ENCODE results near the gene CMSS1.
"Not testable (repeated sequence)": the region's sequence is repeated elsewhere in the genome, so short reads cannot be mapped to it uniquely, and the experiment has no call there.

CMSS1 gene

DNA sequence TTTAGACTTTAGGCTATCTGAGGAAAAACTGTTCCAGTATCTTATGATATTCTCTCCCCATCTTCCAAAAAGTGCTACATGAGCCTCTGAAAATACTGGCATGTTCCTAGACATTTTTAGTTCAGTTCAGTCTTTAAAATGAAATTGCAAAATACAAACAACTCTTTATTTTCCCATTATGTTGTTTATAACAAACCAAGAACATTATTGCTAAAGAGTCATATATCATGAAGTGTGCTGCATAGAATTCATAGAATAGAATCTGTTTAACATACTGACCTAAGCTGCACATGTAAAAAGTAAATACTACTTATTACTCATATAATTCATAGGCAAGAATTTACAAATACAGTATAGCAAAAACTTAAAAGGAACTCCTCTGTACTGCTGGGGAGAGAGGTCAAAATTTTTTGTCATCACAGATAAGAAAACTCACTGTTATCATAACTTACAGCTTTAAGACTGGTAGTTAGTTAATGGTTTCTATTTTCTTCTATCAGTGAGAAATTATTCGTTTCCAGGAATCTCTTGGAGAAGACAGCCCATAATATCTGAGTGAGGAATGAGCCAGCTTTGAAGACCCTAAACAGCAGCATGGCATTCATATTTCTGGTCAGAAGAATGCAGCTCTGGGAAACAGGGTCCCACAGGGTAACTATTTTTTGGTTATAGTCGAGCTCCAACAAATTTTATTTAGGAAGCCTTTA lies 264.5 kb downstream of the CMSS1 start:
- DNase-seq (ENCODE audit: low read depth in 2 of 2) = no peak

DNA sequence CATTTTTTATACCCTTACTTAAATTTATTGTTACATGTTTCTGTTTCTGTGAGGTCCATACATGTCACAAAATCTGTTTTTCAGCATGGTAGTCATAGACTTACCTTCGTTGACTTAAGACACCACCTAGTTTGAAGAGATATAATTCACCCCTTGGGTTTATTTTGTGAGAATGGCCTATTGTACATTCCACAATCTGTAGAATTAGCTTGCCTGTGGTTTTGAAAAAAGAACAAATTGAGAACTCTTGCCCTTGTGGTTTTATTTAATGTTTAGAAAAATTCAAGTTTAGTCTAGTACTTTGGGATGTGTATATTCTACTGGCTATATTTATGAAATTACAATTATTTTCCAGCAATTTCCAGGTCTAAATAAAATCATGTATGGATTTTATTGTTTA lies 265.1 kb downstream of the CMSS1 start:
- no peak for DNase-seq (ENCODE audit: low read depth in 2 of 2)

DNA sequence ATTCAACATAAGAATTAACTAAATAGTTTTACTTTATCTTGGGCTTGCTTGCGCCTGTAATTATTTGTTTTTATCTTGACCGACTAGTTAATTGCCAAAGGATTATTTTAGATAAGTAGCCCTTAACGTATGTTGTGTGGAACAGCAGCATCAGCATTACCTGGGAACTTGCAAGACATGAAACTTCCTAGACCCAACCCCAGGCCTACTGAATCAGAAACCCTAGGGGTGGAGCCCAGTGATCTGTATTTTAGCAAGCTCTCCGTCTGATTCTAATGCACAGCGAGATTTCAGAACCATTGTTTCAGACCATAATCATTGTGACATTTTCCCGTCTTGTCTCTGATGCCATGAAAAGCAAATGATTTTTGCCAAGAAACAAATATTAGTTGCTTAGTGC lies 265.5 kb downstream of the CMSS1 start:
- DNase-seq (ENCODE audit: low read depth in 2 of 2) = no peak

DNA sequence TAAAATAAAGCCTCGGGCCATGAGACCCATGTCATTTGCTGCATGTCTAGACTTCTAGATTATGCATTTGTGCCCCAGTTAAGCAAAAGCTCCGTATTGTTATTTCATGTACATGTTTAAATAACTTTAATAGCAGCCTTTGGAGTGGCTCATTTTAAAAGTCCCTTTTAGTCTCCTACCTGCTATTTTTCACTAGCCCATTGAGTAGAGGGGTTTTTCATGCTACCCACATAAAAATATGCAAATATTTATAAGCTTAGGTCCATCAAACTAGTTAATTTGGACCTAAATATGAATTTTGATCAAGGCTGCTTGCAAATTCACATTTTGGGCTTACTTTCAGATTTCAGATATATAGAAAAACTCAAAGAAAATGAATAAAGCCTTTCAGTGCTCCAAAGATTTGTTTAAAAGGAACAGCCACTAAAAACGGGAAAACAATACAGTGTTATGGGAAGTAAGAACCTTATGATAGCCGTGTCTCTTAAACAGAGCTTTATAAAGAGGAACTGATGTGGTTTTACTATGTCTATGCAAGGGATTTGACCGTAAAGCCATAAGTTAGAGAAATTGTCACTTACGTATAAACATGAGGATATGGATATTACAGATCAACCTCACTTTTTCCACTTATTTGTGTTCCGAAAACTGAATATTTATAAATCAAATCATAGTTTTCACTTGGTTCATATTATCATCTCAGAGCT lies 266.6 kb downstream of the CMSS1 start:
- no peak for DNase-seq (ENCODE audit: low read depth in 2 of 2)

DNA sequence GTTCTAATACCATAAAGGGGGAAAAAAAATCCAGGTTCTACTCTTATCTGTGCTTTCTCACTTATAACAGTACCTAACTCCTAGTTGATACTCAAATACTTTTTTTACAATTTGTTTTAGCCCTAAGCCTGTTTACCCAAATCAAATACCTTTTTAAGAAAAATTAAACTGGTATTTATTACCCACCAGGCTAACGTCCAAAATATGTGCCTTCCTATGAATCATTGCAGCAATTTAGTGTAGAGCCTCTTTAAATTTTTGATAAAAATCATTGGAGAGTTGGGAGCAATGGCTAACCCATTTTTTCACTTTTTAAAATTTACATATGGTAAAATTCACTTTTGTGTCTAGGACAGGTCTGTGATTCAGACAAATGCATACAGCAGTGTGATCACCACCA lies 268.7 kb downstream of the CMSS1 start:
- no peak for DNase-seq (ENCODE audit: low read depth in 2 of 2)

DNA sequence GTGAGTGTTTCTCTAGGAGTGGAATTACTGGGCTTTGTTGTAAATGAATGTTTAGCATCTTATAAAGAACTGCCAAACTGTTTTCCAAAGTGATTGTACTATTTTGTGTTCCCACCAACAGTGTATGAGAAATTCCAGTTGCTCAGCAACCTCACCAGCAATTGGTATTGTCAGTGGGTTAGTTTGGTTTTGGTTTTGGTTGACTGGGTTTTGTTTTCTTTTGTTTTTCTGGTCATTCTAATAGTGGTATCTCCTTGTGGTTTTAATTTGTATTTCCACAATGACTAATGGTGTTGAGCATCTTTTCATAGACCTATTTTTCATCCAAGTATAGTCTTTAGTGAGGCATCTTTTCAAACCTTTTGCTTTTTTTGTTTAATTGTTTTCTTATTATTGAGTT lies 269.5 kb downstream of the CMSS1 start:
- no peak for DNase-seq (ENCODE audit: low read depth in 2 of 2)

DNA sequence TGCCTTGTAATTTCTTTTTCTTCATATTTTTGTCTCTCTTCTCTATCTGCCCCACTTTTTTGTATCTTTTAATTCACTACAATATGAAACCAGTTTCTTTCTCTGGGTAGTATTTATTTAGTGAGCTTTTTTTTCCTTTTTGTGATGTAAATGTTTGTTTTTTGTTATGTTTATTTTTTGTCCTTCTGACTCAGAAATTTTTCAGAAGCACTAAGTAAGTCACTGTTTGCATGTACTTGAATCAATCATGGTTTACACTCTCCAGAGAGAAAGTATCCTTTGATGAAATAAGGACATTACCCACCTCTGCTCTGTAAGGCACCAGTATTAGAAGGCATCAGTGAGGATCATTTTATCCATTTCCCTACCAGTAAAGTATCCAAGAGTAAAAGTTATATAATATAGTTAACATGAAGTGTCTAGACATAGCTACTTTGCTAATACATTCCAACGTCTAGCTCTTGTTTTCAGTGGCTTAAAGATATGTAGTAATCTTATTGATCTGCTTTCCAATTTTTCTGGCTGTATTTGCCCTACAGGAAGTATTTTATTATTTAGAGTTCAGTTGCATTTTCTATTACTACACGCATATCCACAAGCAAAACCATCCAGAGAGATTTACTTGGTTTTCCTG lies 271.2 kb downstream of the CMSS1 start:
- DNase-seq (ENCODE audit: low read depth in 2 of 2) = no peak

DNA sequence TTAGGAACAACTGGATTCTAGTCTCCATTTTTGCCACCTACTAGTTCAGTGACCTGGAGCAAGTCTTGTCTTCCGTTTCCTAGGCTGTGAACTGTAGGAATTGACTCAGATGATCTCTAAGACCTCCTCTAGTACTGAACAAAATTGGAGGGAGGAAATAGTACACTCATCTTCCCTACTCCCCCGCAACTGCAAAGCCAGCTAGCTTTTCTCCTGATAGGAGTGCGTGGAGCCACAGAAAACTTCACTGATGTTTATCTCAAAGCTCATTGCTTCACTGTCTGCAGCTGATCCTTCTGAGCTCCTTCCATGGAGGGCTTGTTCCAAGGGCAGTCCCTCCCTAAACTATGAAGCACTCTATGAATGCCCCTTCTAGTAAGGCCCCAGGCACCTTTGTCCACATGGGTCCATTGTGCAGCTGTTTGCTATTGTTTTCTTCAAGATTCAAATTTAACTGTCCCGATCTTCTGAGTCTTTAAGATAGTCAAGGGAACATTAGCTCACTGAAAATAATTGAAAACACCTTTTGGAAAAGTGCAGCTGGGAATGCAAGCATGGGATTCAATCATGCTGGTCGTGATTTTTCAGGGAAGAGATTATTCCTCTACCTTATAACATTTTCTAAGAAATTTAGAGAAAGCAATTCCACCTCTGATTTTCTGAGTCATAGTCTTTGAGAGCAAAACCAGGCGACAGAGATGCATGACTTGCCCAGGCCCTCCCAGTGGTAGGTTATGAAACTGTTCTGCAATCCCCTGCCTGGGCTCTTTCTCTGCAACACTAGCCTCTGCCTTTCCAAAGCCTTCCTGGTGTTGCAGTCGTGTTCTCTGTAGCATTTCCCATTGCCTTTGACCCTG lies 272.4 kb downstream of the CMSS1 start:
- no peak for DNase-seq (ENCODE audit: low read depth in 2 of 2)

DNA sequence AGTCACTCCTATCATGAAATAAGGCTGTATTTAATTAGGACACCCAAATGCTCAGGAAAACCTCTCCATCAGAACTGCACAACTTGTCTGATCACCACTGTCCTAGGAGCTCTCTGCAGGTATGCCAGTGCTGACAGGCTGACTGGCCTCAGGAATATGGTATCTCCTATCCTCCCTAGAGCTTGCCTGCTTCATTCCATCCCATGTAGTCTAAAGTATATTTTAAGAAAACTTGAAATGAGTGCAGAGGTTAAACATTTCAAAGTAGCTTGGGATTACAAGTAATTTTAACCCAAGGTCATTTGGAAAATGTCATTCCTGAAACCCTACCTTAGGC lies 273.0 kb downstream of the CMSS1 start:
- no peak for DNase-seq (ENCODE audit: low read depth in 2 of 2)

DNA sequence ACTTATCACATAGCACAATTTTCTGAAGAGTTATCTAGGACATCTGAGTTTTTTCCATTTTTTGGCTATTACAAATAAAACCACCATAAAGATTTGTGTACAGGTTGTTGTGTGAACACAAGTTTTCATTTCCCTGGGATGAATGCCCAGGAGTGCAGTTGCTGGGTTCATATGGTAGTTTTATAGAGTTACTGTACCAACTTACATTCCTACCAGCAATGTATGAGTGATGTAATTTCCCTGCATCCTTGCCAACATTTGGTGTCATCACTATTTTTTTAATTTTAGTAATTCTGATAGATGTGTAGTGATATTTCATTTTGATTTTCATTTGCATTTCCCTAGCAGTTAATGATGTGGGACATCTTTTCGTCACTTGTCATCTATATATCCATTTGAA lies 276.2 kb downstream of the CMSS1 start:
- DNase-seq (ENCODE audit: low read depth in 2 of 2) = no peak

DNA sequence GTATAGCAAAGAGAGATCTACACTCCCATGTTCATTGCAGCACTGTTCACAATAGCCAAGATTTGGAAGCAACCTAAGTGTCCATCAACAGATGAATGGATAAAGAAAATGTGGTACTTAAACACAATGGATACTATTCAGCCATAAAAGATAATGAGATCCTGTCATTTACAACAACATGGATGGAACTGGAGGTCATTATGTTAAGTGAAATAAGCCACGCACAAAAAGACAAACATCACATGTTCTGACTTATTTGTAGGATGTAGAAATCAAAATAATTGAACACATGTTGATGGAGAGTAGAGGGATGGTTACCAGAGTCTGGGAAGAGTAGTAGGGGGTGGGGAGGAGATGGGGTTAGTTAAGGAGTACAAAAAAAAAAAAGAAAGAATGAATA lies 278.6 kb downstream of the CMSS1 start:
- DNase-seq (ENCODE audit: low read depth in 2 of 2) = not testable (repeated sequence)

DNA sequence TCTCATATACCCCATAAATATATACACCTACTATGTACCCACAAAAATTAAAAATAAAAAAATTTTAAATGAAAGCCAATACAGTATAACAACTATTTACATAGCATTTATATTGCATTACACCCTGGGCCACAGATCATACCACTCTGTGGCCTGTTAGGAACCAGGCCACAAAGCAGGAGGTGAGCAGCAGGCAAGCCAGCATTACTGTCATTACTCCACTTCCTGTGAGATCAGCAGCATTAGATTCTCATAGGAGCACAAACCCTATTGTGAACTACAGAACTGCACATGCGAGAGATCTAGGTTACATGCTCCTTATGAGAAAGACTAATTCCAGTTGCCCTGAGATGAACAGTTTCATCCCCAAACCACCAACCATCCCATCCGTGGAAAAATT lies 279.2 kb downstream of the CMSS1 start:
- DNase-seq (ENCODE audit: low read depth in 2 of 2) = no peak

DNA sequence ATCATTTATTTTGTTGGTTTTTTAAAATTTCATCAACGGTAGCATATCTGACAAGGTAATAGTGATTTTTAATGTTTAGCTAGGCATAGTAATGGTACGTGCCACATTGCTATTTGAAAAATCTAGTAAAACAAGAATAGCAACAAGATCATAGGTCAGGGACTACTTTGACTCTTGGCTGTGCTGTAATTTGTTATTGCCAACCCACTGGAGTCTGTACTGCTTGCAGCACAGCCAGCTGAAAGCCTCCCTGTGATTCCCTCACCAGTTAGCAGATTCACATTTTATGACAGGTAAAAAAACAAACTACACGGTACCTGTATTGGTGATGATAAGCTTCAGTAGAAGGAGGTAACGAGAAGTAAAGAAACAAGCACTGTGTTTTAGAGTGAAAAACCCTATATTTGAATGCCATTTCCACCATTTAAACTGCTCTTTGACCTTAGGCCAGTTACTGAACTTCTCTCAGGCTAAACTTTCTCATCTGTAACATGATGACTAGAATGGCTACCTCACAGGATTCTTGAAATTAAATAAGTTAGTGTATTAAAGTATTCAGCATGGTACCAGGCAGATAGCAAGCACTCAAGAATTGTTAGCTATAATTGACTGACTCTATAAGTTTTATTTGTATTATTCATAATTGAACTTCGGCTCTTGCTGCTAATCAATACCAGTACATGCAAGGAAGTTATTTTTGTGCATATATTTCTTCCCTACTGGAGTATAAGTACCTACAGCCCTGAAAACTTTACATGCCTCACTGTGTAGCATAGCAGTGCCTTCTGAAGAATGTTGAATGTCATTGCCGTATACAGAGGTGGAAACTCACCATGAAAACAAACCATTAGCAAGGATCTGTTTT lies 280.5 kb downstream of the CMSS1 start:
- DNase-seq (ENCODE audit: low read depth in 2 of 2) = no peak

DNA sequence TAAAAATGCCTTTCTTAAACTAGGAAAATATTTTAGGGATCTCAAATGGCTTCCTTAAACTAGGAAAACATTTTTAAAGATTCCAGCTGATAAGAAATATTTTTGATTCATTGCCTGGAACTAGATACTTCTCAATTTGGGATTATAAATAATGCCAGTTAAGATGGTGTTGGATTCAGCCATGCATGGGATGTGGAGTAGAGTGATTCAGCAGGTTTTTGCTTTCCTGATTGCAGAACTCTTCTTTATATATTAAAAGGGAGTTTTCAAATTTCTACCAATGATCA lies 281.1 kb downstream of the CMSS1 start:
- DNase-seq (ENCODE audit: low read depth in 2 of 2) = no peak

DNA sequence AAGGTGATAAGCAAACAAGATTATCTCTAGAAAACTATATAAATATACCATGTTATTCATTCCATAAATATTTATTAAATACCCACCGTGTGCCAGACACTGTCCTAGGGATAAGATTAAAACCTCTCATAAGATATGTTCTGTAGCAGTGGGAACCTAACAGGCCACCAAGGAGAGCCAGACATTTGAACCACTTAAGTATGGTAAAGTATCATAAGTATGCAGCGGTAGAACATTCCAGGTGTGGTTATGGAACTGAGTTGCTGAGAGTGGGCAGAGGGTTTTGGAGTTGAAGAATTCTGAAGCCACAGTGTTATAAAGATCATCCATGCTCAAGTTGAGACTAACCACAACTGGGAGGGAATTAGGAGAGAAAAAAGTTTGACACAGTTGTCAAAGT lies 282.0 kb downstream of the CMSS1 start:
- DNase-seq (ENCODE audit: low read depth in 2 of 2) = no peak

DNA sequence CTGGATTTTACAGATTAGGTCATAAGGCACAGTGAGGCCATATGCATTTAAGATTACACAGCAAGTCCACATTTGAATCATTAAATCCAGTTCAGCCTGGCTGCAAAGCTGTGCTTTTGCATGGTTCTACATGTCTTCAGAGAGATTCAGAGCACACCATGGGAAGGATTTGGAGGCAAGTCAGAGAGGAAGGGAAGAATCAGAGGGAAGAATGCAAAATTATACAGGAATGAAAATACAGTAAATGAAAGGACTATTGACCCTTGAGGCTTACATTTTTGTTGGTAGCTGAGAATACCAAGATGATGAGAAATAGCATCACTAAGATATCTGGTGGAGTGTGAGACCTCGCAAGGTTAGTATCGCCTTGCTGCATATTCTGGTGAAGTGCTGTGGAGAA lies 282.8 kb downstream of the CMSS1 start:
- DNase-seq (ENCODE audit: low read depth in 2 of 2) = no peak

DNA sequence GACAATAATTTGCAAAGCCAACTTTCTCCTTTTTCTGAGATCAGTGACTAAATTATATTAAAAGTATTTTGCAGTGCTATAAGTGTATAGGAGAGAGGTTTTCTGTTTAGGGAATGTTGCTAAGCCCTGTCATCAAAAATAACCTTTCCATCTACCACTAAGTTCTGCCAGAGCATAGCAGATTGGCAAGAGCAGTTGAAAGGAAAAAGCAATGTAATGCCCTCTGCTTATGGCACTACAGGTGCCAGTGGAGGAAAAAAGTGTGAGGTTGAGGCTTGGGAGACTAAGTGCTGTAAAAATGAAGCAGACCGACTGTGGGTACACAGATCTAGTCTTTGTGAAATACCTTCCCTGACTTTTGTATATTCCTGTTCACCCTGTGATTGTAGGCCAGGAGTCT lies 285.1 kb downstream of the CMSS1 start:
- no peak for DNase-seq (ENCODE audit: low read depth in 2 of 2)

DNA sequence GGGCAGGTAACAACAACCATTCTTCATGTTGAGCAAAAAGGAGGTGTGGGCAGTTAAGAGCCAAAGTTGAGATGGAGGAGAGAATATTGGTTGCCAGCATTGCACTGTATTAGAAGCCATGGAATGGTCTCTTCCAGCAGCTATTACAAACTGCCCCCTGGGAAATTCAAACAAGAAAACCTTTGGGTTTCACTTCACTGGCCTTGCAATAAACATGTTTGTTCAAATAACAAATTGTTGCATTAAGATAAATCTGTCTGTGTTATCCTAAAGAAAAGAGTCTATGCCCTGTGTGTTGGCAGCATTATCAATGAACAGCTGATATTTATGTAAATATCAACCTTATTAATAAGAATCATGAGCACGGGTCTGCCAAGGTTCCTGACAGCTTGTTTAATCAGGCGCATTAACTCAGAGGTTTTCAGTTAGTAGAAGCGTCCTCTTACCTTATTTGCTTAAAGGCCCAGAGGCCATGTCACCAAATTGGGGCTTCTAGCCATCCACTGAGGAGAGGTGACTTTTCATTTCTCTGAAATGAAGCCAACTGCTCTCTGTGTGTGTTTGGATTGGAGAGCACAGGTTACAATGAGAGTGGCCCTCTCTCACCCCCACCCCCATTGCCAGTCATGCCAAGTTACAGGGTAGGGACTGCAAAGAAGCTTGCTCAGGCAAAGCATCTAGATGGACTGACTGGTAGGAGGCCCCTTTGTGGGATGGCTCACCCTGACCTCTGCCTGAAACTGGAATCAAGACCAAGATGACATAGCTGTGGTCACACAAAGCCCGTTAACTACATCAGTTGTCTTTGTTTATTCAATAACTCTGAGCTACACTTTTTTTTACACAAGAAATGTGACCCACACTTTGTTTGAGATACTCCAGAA lies 286.1 kb downstream of the CMSS1 start:
- no peak for DNase-seq (ENCODE audit: low read depth in 2 of 2)

DNA sequence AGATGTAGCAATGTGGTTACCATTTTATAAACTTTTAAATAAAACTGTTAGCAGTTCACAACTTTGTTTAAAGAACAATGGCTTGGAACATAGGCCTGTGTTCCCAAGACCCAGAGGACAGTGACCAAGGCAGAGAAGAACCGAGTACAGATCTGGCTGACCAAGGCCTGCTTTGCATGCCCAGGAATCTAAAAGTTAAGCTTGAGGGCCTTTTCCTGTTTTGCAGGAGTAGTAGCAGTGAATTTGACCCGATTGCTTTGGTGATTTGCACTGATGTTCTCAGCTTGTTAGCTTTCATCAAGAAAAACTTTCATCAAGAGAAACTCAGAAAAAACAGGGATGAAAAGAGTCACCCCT lies 286.8 kb downstream of the CMSS1 start:
- DNase-seq (ENCODE audit: low read depth in 2 of 2) = no peak

DNA sequence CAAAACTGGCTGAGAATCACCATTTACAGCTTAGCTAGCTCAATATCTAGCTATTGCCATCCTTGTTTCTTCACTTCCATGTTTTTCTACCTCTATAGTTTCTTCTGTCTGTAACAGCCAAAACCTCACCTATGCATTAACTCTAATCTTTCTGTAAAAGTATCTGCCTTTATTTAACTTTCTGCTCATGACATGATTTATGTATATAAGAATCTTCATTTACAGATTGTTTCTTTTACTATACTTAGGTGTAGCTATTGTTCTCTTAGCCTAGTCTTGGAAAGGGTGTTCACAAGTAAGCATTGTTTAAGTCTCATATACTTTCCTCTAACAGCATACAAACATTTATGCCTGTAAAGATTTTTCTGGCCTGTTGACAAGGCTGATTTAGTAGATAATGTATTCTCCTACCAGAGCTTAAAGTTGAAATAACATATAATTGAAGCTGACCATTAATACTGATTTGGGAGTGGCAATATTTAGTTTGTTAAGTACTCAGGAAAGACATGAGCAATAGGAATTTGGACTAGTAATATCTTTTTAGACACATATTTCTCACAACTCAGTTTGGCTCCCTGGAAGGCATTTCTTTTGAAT lies 287.3 kb downstream of the CMSS1 start:
- DNase-seq (ENCODE audit: low read depth in 2 of 2) = no peak
